HG02763 (cell line): ENCODE results near the gene ITIH6.
"Not testable (repeated sequence)": the region's sequence is repeated elsewhere in the genome, so short reads cannot be mapped to it uniquely, and the experiment has no call there.

Experiments used
- ATAC-seq: cut with Tn5 transposase; IDR thresholded peaks from one replicate; pipeline ENCODE4 v1.9.1; 2021; ENCODE audit warnings: mild to moderate bottlenecking, moderate library complexity; ENCODE audit not compliant: unreplicated experiment

Gene ITIH6

GRCh38 chrX:54738567-54738966 lies 59.5 kb downstream of the ITIH6 start:
- not testable (repeated sequence) for ATAC-seq

GRCh38 chrX:54736298-54736942 lies 61.6 kb downstream of the ITIH6 start:
- not testable (repeated sequence) for ATAC-seq

GRCh38 chrX:54721424-54721823 lies 76.6 kb downstream of the ITIH6 start:
- no peak for ATAC-seq

GRCh38 chrX:54715621-54716020 lies 82.4 kb downstream of the ITIH6 start:
- ATAC-seq: no peak

- no peak for ATAC-seq
Observed at GRCh38 chrX:54714424-54714823, 83.6 kb downstream of the ITIH6 start.

GRCh38 chrX:54711735-54712134 lies 86.3 kb downstream of the ITIH6 start:
- no peak for ATAC-seq

GRCh38 chrX:54710920-54711319 lies 87.1 kb downstream of the ITIH6 start:
- no peak for ATAC-seq

- ATAC-seq: no peak
Observed at GRCh38 chrX:54708404-54708803, 89.7 kb downstream of the ITIH6 start.
